Central memory CD4-positive, alpha-beta T cell (primary cell): ENCODE data around the gene OR8J1.
"Not testable (repeated sequence)": the region's sequence is repeated elsewhere in the genome, so short reads cannot be mapped to it uniquely, and the experiment has no call there.

Experiments used
- DNase-seq: peaks from one replicate; pipeline ENCODE4 v3.0.0; 2022
- total RNA-seq, 3 experiments: gene quantifications; one replicate each; lab custom pipeline; 2026; lab: John Stamatoyannopoulos, UW

Gene OR8J1, protein sequence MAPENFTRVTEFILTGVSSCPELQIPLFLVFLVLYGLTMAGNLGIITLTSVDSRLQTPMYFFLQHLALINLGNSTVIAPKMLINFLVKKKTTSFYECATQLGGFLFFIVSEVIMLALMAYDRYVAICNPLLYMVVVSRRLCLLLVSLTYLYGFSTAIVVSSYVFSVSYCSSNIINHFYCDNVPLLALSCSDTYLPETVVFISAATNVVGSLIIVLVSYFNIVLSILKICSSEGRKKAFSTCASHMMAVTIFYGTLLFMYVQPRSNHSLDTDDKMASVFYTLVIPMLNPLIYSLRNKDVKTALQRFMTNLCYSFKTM
- 0 reads per million in 3 experiments for total RNA-seq

GRCh38 chr11:56353991-56354390 lies at the start of gene OR8J1:
Gene OR8J1, plus strand, starts transcription at chr11:56354291. Its CDS starts 5,956 bp downstream, at chr11:56360247.
- DNase-seq: no peak

DNA sequence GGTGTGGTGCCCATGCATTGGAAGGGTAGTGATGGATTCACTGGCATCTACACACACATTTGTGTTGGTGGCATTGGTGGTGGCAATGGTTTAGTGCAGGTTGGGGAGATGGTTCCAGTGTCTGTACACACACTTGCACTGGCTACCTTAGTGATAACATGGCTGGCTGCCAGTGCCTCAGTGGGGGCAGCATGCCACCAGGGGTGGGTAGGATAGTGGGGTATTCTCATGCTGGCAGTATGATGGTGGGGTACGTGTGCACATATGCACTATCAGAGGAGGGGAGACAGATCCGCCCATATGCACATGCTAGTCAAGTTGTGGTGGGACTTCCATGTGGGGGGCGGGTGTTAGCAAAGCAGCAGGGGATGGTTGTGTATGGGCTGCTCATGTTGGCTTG lies 46.3 kb upstream of the OR8J1 start:
- no peak for DNase-seq

DNA sequence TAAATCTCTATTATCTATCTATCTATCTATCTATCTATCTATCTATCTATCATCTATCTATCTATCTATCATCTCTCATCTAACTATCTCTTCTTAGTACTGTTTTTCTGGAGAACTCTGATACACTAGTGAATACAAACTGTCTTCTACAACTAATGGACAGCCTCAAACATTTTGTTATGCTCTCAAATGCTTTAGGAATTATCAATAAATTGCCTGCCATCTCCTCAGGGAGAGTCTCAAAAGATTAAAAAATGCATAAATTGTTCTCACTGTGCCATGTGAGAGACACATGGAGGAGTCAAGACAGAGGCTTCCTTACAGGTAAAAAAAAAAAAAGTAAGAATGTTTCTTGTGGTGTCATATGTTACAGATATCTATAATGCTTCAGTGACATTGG lies 39.2 kb upstream of the OR8J1 start, which contains the start of gene OR8K3:
Gene OR8K3 (plus strand): TSS at position 301 of the 400 bp plus-strand sequence. CDS start 3,163 bp downstream, outside the sequence.
- DNase-seq: no peak

- no peak for DNase-seq
Observed at GRCh38 chr11:56331861-56332491, 22.1 kb upstream of the OR8J1 start.

DNA sequence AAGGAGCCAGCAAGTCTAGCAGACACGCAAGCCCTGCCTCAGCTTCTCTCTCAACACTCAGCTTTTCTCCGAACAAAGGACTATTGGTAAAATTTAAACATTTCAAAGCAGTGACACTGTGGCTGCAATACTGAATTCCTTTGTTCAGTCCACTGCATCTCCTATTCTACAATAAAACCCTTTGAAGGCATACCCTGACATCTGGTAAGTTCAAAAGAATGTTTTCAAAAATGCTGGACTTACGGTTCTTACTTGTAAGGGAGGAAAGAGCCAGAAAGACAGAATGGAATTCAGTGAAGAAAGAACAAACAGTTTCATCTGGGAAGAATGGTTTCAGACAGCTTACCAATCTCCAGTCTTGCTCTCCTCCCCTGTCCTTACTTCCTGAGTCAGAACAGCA lies 20.9 kb upstream of the OR8J1 start:
- no peak for DNase-seq

GRCh38 chr11:56340289-56340688 lies 13.8 kb upstream of the OR8J1 start:
- no peak for DNase-seq

DNA sequence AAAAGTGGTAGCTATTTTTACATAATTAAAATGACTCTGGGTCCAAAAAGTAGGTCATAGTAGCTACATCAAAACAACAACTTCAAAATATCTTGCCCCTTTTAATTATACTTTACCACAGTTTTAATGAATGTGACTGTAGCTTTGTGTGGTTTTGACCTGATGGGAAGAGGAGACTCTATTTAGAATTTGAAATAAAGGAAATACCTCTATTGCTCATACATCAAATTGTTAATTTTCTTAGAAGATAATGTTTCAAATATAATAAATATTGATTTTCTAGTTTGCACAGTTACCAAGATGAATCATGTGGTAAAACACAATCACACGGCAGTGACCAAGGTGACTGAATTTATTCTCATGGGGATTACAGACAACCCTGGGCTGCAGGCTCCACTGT lies 8.4 kb upstream of the OR8J1 start, which contains the start of gene OR8K1:
Gene OR8K1 (plus strand): TSS at position 301 of the 400 bp plus-strand sequence. CDS start 0 bp downstream, at position 301.
- DNase-seq: no peak

DNA sequence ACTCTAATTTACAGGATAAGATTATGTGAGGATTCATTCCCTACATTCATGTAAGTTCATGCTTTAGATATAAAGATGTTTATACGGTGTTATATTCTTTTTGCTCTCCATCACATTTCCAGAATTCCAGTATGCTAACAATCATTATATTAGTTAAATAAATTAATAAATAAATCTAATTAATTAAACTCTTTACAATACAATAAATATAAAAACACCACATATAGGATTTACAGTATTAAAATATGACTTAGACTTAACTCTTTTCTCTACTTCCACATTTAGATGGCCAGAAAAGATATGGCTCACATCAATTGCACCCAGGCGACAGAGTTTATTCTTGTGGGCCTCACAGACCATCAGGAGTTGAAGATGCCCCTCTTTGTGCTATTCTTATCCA lies 21.2 kb downstream of the OR8J1 start, which contains the start of gene OR8U1:
Gene OR8U1 (plus strand): TSS at position 301 of the 400 bp plus-strand sequence. CDS start 0 bp downstream, at position 301.
- DNase-seq: no peak

- DNase-seq: no peak
Observed at GRCh38 chr11:56380120-56380519, 26.0 kb downstream of the OR8J1 start.

- DNase-seq: no peak
Observed at GRCh38 chr11:56394381-56394780, 40.3 kb downstream of the OR8J1 start.

GRCh38 chr11:56396047-56396446 lies 42.0 kb downstream of the OR8J1 start:
- no peak for DNase-seq

DNA sequence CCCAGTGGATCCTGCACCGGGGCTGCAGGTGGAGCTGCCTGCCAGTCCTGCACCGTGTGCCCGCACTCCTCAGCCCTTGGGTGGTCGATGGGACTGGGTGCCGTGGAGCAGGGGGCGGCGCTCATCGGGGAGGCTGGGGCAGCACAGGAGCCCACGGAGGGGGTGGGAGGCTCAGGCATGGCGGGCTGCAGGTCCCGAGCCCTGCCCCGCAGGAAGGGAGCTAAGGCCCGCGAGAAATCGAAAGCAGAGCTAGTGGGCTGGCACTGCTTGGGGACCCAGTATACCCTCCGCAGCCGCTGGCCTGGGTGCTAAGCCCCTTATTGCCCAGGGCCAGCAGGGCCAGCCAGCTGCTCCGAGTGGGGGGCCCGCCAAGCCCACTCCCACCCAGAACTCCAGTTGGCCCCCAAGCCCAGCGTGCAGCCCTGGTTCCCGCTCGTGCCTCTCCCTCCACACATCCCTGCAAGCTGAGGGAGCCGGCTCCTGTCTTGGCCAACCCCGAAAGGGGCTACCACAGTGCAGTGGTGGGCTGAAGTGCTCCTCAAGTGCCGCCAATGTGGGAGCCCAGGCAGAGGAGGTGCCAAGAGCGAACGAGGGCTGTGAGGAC lies 47.9 kb downstream of the OR8J1 start:
- not testable (repeated sequence) for DNase-seq

DNA sequence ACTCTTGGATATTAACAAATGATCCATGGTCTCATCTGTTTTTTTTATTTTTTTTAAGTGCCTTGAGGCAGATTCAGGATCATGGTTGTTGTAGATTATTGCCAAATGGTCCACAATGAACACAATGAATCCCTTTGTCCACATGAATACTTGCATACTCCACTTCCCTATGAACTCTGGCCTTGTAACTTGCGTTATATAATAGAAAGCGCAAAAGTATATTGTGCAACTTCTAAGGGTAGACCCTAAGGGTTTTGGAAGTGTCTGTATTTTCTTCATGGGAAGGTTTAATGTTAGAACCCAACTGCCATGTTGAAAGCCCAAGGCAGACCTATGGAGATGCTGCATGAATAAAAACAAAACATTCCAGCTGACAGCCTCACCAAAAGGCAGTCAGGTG lies 50.3 kb downstream of the OR8J1 start:
- DNase-seq: no peak

DNA sequence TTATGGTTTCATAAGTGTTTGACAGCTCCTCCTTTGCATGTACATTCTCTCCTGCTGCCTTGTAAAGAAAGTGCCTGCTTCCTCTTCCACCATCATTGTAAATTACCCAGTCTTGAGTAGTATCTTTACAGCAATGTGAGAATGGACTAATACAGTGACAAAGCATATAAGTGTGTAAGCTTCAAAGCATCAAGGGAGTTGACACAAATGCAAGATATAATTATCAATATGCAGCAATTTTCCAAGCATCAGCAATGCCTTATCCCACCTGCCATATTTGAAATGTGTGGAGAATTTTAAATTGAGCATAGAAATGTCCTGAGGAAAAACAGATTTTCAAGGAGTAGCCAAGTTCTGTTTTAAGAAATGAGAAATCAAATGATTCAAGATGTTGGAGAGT lies 56.7 kb downstream of the OR8J1 start:
- no peak for DNase-seq
